ENCODE measurements around the gene TBC1D22A.

The TBC1D22A gene

GRCh38 chr22:46935506-46936377 is 173.3 kb downstream of the TBC1D22A start:
- Histone ChIP-seq H3K36me3 (replicated peaks) (no peaks in the 10 kb centered on the region), H3K27ac (peak overlapping the region; percentile 82), H3K27me3 (replicated peaks) (no peaks in the 10 kb centered on the region), H3K4me3 (ENCODE audit: low read depth, low read length) (no peak overlapping the region)
- in situ Hi-C loops (cut with HindIII; ENCODE audit: low pct_ligation_motif_present, low sequenced_read_pairs) = no loop called here
- TF ChIP-seq CTCF (IDR thresholded peaks at IDR 0.05; ENCODE audit: low read depth, low read length, missing control alignments) = no peak
- DNase-seq = no peak

DNA sequence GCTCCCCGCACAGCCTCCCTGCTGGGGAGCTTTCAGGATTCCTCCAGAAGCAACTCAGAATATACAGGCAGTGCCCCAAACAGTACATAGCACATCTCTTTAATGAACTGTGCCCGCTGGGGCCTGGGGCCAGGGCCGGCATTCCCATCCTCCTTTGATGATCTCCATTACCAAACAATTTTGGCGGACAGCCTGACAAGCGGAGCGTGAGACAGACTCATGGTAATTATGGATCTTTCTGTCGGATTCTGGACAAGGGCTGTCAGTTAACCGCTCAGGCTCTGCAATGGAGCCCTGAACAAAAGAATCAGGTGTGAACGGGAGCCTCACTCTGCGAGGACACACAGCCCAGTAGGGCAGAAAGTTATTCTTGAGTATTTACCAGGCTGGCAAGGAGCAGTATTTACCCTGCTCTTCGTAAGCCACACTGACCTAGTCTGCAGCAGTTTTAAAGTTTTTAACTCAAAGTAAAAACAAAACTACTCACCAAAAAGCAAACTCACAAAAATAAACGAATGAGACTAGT is 174.0 kb downstream of the TBC1D22A start:
- H3K4me3 ChIP-seq (ENCODE audit: low read depth, low read length) = no peak overlapping the region
- no peak for TF ChIP-seq CTCF (IDR thresholded peaks at IDR 0.05; ENCODE audit: low read depth, low read length, missing control alignments)
- no peaks in the 10 kb centered on the region for H3K36me3 ChIP-seq (replicated peaks)
- no peak for DNase-seq
- no peaks in the 10 kb centered on the region for H3K27me3 ChIP-seq (replicated peaks)
- H3K27ac ChIP-seq = no peak overlapping the region
- in situ Hi-C loops (cut with HindIII; ENCODE audit: low pct_ligation_motif_present, low sequenced_read_pairs) = no loop called here

DNA sequence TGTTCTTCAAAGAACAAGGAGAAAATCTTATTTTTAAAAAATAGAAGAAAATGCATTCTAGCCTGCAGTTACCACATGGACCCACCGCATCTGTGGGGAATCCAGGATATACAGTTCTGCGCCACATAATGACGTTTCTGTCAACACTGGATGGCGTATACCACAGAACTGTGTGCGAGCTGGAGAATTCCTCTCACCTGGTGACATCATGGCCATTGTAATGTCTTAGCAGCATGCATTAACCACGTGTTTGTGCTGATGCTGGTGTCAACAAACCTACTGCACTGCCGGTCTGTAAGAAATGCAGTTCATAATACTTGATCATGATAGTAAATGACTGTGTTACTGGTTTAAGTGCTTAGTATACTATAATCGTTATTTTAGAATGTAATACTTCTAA is 174.7 kb downstream of the TBC1D22A start:
- Histone ChIP-seq H3K27ac (no peak overlapping the region), H3K4me3 (ENCODE audit: low read depth, low read length) (no peak overlapping the region), H3K27me3 (replicated peaks) (no peaks in the 10 kb centered on the region), H3K36me3 (replicated peaks) (no peaks in the 10 kb centered on the region)
- TF ChIP-seq CTCF (IDR thresholded peaks at IDR 0.05; ENCODE audit: low read depth, low read length, missing control alignments) = no peak
- no peak for DNase-seq
- in situ Hi-C loops (cut with HindIII; ENCODE audit: low pct_ligation_motif_present, low sequenced_read_pairs) = no loop called here

DNA sequence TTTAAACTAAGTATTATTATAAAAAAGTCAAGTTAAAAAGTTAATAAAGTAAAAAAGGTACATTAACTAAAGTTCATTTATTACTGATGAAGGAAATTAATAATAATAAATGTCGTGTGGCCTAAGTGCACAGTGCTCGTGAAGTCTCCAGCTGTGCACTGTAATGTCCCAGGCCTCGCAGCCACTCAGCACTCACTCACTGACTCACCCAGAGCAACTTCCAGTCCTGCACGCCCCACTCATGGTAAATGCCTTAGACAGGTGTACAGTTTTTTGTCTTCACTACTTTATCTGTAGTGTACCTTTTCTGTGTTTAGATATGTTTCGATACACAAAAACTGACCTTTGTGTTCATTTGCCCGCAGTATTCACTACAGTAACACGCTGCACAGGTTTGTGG is 175.5 kb downstream of the TBC1D22A start:
- in situ Hi-C loops (cut with HindIII; ENCODE audit: low pct_ligation_motif_present, low sequenced_read_pairs) = no loop called here
- H3K27me3 ChIP-seq (replicated peaks) = no peaks in the 10 kb centered on the region
- no peak for DNase-seq
- H3K27ac ChIP-seq = no peak overlapping the region
- no peak overlapping the region for H3K4me3 ChIP-seq (ENCODE audit: low read depth, low read length)
- no peaks in the 10 kb centered on the region for H3K36me3 ChIP-seq (replicated peaks)
- TF ChIP-seq CTCF (IDR thresholded peaks at IDR 0.05; ENCODE audit: low read depth, low read length, missing control alignments) = no peak

GRCh38 chr22:46941968-46942798 is 179.7 kb downstream of the TBC1D22A start:
- Histone ChIP-seq H3K27me3 (replicated peaks) (no peaks in the 10 kb centered on the region), H3K4me3 (ENCODE audit: low read depth, low read length) (no peak overlapping the region), H3K36me3 (replicated peaks) (no peaks in the 10 kb centered on the region), H3K27ac (no peak overlapping the region)
- in situ Hi-C loops (cut with HindIII; ENCODE audit: low pct_ligation_motif_present, low sequenced_read_pairs) = no loop called here
- DNase-seq = no peak
- no peak for TF ChIP-seq CTCF (IDR thresholded peaks at IDR 0.05; ENCODE audit: low read depth, low read length, missing control alignments)
